Stomach (tissue), 9 donors: Measurements from ENCODE around the gene PSMA6. TPM values are rescaled to one million over a fixed set of nuclear protein-coding genes. Genes with fewer than 3 reads are reported as not detected.
"Not testable (repeated sequence)": the region's sequence is repeated elsewhere in the genome, so short reads cannot be mapped to it uniquely, and the experiment has no call there.

Source experiments
- DNase-seq, 2 donors: peaks; one replicate each; pipeline versions ENCODE4 v3.0.0 to v3.0.0-alpha.2; 2013 to 2019
- H3K27ac ChIP-seq, 5 donors: fragments of 200-600 bp in 4 of 5; sonication (generic) in 4 of 5; one replicate each; pipeline ENCODE4 v1.5.1; 2013 to 2019; ENCODE audit warnings: mild to moderate bottlenecking in 1 of 5, moderate library complexity in 1 of 5
- H3K27me3 ChIP-seq, 3 donors: fragments of 200-600 bp; sonication (generic); one replicate each; pipeline ENCODE4 v1.5.1; 2017 to 2019; ENCODE audit warnings: mixed run types in 1 of 3
- H3K36me3 ChIP-seq, 4 donors: fragments of 200-600 bp; sonication (generic); 1 replicate in 3 of 4; 2 replicates in 1 of 4; pipeline ENCODE4 v1.5.1; 2016 to 2019
- H3K4me1 ChIP-seq, 4 donors: fragments of 200-600 bp; sonication (generic); one replicate each; pipeline ENCODE4 v1.5.1; 2016 to 2019
- H3K4me3 ChIP-seq, 4 donors: fragments of 200-600 bp; sonication (generic) in 3 of 4; one replicate each; pipeline ENCODE4 v1.5.1; 2016 to 2019; ENCODE audit warnings: mild to moderate bottlenecking in 1 of 4
- H3K9me3 ChIP-seq, 4 donors: fragments of 200-600 bp; sonication (generic); one replicate each; pipeline ENCODE4 v1.5.1; 2016 to 2019
- EP300 ChIP-seq: sonication (generic); formaldehyde crosslinking; IDR thresholded peaks from one replicate; pipeline ENCODE4 v1.6.1; 2017; ENCODE audit warnings: antibody characterized with exemption
- POLR2A ChIP-seq, 4 donors: fragments of 450-650 bp; IDR thresholded peaks; one replicate each; pipeline ENCODE4 v1.6.1; 2016; ENCODE audit warnings: antibody characterized with exemption in 4 of 4, control low read depth in 2 of 4, mild to moderate bottlenecking in 1 of 4, moderate library complexity in 1 of 4
- POLR2AphosphoS5 ChIP-seq, 3 donors: sonication (generic); formaldehyde crosslinking; IDR thresholded peaks; one replicate each; pipeline ENCODE4 v1.6.1; 2016; ENCODE audit warnings: antibody characterized with exemption in 3 of 3
- WGBS, 5 donors: extraction: QIAGEN DNeasy Blood & Tissue Kit in 3 of 5; methylation state at CpG; one replicate each; pipeline versions ENCODE4 v1.1.5 to v1.1.7; 2013 to 2018; 5-methylcytosine and 5-hydroxymethylcytosine counted together
- intact Hi-C: fragments of 100-400 bp; cut with DNase I; formaldehyde crosslinking; loops from one replicate; pipeline ENCODE4 v1.15.1; 2023; ENCODE audit warnings: low total_unique reads
- polyA plus RNA-seq, 3 donors: library from polyadenylated mRNA; stranded (reverse); fragments of 200-250 nt; gene quantifications; one replicate each; pipeline ENCODE4 v1.2.3, GENCODE V29; 2013
- total RNA-seq, 5 donors: library from RNA; depleted of rRNA; stranded (reverse); fragments of >200 nt; gene quantifications; one replicate each; pipeline versions ENCODE4 v1.1.0 to v1.2.3, GENCODE V29; 2014 to 2016
- TF ChIP-seq, protein P1 (sequence below), 7 experiments: fragments of 450-650 bp in 4 of 7; fragments of 200-600 bp in 3 of 7; sonication (generic) in 3 of 7; IDR thresholded peaks; one replicate each; pipeline ENCODE4 v1.5.1; 2016 to 2019; ENCODE audit warnings: antibody characterized with exemption in 7 of 7, control low read depth in 2 of 7, mild to moderate bottlenecking in 1 of 7
- donor health status: healthy with polysubstance abuse.
- donor health status: Bipolar disorder and iron deficiency.
- donor health status: healthy.

Gene PSMA6
- total and polyA plus RNA-seq, 8 donors = 10.7 to 202 (median 159) TPM

DNA sequence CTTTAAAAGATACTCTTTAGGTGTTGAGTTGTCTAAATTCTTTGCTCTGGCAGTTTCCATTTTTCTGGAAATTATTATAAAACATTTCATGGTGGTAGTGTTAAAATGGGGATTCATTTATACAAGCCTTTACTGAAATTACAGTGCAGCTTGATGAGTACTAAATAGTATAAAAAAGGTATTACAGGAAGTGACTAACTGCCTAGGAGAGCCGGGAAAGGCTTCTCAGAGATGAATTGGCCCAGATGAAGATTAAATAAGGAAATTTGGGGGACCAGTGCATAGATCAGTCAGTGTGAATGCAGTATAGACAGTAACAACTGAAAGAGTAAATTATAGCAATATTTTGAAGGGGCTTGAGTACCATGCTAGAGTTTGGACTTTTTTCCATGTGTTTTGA lies 7.5 kb downstream of the PSMA6 start:
- no peaks in the 10 kb centered on the region for H3K9me3 ChIP-seq
- peaks cover 0 to 7% (median 1%) of the 10 kb centered on the region in 4 donors for H3K36me3 ChIP-seq
- DNase-seq = no peak
- no peak for TF ChIP-seq POLR2A (IDR thresholded peaks at IDR 0.05)
- no peak for TF ChIP-seq EP300
- TF ChIP-seq, protein P1, sequence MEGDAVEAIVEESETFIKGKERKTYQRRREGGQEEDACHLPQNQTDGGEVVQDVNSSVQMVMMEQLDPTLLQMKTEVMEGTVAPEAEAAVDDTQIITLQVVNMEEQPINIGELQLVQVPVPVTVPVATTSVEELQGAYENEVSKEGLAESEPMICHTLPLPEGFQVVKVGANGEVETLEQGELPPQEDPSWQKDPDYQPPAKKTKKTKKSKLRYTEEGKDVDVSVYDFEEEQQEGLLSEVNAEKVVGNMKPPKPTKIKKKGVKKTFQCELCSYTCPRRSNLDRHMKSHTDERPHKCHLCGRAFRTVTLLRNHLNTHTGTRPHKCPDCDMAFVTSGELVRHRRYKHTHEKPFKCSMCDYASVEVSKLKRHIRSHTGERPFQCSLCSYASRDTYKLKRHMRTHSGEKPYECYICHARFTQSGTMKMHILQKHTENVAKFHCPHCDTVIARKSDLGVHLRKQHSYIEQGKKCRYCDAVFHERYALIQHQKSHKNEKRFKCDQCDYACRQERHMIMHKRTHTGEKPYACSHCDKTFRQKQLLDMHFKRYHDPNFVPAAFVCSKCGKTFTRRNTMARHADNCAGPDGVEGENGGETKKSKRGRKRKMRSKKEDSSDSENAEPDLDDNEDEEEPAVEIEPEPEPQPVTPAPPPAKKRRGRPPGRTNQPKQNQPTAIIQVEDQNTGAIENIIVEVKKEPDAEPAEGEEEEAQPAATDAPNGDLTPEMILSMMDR (IDR thresholded peaks at IDR 0.05) = no peak
- TF ChIP-seq POLR2AphosphoS5 (IDR thresholded peaks at IDR 0.05) = no peak
- no peak overlapping the region for H3K4me3 ChIP-seq
- H3K4me1 ChIP-seq = peaks cover 25 to 81% (median 48%) of the 10 kb centered on the region in 4 donors
- WGBS, 5 donors = 50 to 81% (median 58%) methylated on average over 1 of the region's 1 CpG
- H3K27ac ChIP-seq = no peak overlapping the region
- H3K27me3 ChIP-seq = no peaks in the 10 kb centered on the region
- intact Hi-C loops = loop anchor here (10.0 kb wide), 1 partner anchor 105 kb away; the partner anchor contains the start of gene NFKBIA

DNA sequence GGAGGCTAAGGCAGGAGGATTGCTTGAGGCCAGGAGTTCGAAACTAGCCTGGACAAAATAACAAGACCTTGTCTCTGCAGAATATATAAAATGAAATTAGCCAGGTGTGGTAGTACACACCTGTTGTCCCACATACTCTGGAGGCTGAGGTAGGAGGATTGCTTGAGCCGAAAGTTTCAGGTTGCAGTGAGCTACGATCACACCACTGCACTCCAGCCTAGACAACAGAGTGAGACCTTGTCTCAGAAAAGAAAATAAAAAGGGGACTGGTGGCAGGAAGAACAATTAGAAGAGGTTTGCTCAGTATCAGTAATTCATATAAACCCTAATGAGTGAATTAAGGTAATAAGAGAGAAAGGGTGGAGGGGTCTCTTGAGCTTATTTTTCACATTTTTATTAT lies 8.0 kb downstream of the PSMA6 start:
- no peak overlapping the region for H3K27ac ChIP-seq
- peaks cover 0 to 7% (median 1%) of the 10 kb centered on the region in 4 donors for H3K36me3 ChIP-seq
- no peak overlapping the region for H3K4me3 ChIP-seq
- H3K27me3 ChIP-seq = no peaks in the 10 kb centered on the region
- H3K9me3 ChIP-seq = no peaks in the 10 kb centered on the region
- no peak for DNase-seq
- 86 to 95% (median 90%) methylated on average over 3 of the region's 3 CpGs for WGBS, 5 donors
- intact Hi-C loops = no loop called here
- TF ChIP-seq POLR2AphosphoS5 (IDR thresholded peaks at IDR 0.05) (no peak), EP300 (no peak), POLR2A (IDR thresholded peaks at IDR 0.05) (no peak)
- TF ChIP-seq, protein P1 (IDR thresholded peaks at IDR 0.05) = no peak
- H3K4me1 ChIP-seq = peaks cover 20 to 81% (median 46%) of the 10 kb centered on the region in 4 donors

DNA sequence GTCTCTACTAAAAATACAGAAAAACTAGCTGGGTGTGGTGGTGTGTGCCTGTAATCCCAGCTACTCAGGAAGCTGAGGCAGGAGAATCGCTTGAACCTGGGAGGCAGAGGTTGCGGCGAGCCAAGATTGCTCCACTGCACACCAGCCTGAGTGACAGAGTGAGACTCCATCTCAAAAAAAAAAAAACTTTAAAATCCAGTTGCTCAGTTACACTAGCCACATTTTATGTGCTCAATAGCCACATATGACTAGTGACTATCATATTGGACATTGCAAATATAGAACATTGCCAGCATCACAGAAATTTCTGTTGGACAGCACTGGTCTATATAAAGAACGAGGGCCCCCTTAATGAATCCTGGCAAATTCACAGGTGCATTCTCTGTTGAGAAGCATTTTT lies 9.2 kb downstream of the PSMA6 start:
- intact Hi-C loops = not testable (repeated sequence)
- WGBS, 5 donors = 72 to 89% (median 83%) methylated on average over 4 of the region's 4 CpGs

DNA sequence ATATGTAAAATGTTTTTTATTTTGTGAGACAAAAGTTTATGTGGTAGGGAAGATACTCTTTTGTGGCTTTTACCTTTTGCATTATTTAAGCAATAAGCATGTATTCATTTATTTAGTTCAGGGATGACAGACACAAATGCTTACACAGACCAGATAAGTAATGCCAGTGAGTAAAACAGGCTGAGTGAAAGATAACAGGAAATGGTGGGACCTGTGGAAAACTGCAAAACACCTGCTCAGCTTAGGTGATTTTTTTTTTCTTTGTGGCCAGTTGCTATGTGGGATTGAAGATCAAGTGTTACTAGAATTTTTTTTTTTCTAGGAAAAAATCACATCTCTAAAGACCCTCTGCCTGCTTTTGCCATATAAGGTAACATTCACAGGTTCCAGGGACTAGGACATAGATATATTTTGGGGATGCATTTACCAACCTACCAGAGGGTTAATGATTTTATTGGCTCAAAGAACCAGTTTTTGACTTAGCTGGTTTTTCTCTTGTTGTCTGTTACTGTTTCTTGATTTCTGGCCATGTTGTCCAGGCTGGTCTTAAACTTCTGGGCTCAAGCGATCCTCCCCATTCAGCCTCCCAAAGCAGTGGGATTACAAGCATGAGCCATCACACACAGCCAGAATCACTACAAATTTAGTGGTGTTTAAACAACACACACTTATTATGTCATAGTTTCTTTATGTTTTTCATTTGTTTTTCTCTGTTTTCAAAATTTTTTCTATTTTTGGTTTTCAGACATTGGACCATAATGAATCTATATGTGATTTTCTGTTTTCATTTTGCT lies 9.8 kb downstream of the PSMA6 start:
- TF ChIP-seq POLR2AphosphoS5 (IDR thresholded peaks at IDR 0.05) (no peak), POLR2A (IDR thresholded peaks at IDR 0.05) (no peak)
- H3K4me3 ChIP-seq = no peak overlapping the region

More for the DNA sequence above, 9.2 kb downstream of the PSMA6 start:
- H3K9me3 ChIP-seq, H3K4me3 ChIP-seq, DNase-seq, H3K36me3 ChIP-seq, H3K27me3 ChIP-seq: not testable (repeated sequence)
- Histone ChIP-seq H3K4me1 (peaks cover 12 to 71% (median 37%) of the 10 kb centered on the region in 4 donors), H3K27ac (peak overlapping the region in 2 of 5 donors; percentile 18 to 21)

DNA sequence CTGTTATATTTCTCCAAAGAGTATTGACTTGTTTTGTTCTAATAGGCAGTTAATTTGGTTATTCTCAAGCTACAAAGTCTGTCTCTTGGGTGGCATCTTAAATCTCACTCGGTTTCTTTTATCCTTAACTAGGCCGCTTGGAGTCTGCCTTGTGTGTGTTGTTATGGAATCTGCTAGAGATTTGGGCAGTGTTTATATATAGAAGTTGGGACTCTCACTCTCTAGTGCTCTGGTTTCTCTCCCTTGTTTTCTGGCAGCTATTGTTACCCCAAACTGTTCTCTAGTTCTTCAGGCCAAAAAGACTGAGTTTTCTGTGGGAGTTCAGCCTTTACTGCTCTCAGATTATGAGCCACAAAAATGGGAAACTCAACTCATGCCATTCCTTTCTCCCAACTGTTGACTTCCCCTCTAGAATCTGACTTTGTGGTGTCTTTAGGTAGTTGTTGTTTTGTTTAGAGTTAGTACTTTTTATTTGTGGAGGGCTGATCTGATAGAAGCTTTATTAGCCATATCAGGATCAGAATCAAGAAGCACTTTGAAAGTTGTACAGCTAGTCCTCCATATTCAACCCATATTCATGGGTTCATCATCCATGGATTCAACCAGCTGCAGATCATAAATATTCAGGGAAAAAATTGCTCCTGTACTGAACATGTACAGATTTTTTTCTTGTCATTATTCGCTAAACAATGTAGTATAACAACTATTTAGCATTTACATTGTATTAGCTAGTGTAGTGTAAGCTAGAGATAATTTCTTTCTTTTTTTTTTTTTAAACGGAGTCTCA lies 11.2 kb downstream of the PSMA6 start:
- Histone ChIP-seq H3K27ac (no peak overlapping the region), H3K27me3 (no peaks in the 10 kb centered on the region), H3K36me3 (peaks cover under 1 to 13% (median 8%) of the 10 kb centered on the region in 4 donors), H3K9me3 (no peaks in the 10 kb centered on the region), H3K4me3 (no peak overlapping the region), H3K4me1 (peaks cover 8 to 51% (median 25%) of the 10 kb centered on the region in 4 donors)
- TF ChIP-seq POLR2A (IDR thresholded peaks at IDR 0.05) (no peak), EP300 (no peak), POLR2AphosphoS5 (IDR thresholded peaks at IDR 0.05) (no peak)
- TF ChIP-seq, protein P1 (IDR thresholded peaks at IDR 0.05) = no peak
- no peak for DNase-seq
- 88 to 94% (median 93%) methylated on average over 4 of the region's 4 CpGs for WGBS, 5 donors
- intact Hi-C loops = no loop called here

More for the DNA sequence above, 9.8 kb downstream of the PSMA6 start:
- Histone ChIP-seq H3K36me3 (peaks cover 0 to 7% (median 3%) of the 10 kb centered on the region in 4 donors), H3K27me3 (no peaks in the 10 kb centered on the region), H3K9me3 (no peaks in the 10 kb centered on the region), H3K27ac (peak overlapping the region in 1 of 5 donors; percentile 18), H3K4me1 (peaks cover 8 to 65% (median 31%) of the 10 kb centered on the region in 4 donors)
- no peak for DNase-seq
- intact Hi-C loops = no loop called here
- 92 to 100% (median 93%) methylated on average over 1 of the region's 1 CpG for WGBS, 5 donors
